Endodermal cell (in vitro differentiated cells): Measurements from ENCODE around the gene ARTN. TPM values are rescaled to one million over a fixed set of nuclear protein-coding genes. Genes with fewer than 3 reads are reported as not detected.

Source experiments
- DNase-seq: peaks from one replicate; pipeline ENCODE4 v3.0.0-alpha.2; 2017
- H3K27ac ChIP-seq: 2 replicates; pipeline ENCODE4 v1.5.1; 2013; ENCODE audit warnings: mild to moderate bottlenecking, low read depth, low read length, moderate library complexity
- H3K27me3 ChIP-seq: 2 replicates; pipeline ENCODE4 v1.6.1; 2013; ENCODE audit warnings: mild to moderate bottlenecking, low read length, moderate library complexity; ENCODE audit not compliant: insufficient read depth, control insufficient read depth, poor library complexity, severe bottlenecking
- H3K36me3 ChIP-seq: 2 replicates; pipeline ENCODE4 v1.7.0; 2013; ENCODE audit warnings: mild to moderate bottlenecking, low read length, moderate library complexity; ENCODE audit not compliant: control insufficient read depth, insufficient read depth
- H3K4me1 ChIP-seq: one replicate; pipeline ENCODE4 v1.7.0; 2013; ENCODE audit warnings: low read length; ENCODE audit not compliant: control insufficient read depth, insufficient read depth
- H3K4me3 ChIP-seq: 2 replicates; pipeline ENCODE4 v1.5.1; 2013; ENCODE audit warnings: mild to moderate bottlenecking, low read length, moderate library complexity
- H3K9ac ChIP-seq: 2 replicates; pipeline ENCODE4 v1.6.1; 2013; ENCODE audit warnings: mild to moderate bottlenecking, low read length, moderate library complexity; ENCODE audit not compliant: poor library complexity, severe bottlenecking; ENCODE audit errors: extremely low read depth
- H3K9me3 ChIP-seq: 2 replicates; pipeline ENCODE4 v1.6.1; 2013; ENCODE audit warnings: mild to moderate bottlenecking, low read length, moderate library complexity; ENCODE audit not compliant: control insufficient read depth
- H3K27ac Mint-ChIP-seq: 2 replicates; pipeline ENCODE4 v1.8.0; 2020; ENCODE audit warnings: mixed read lengths
- H3K27me3 Mint-ChIP-seq: 2 replicates; pipeline ENCODE4 v1.8.0; 2021; ENCODE audit warnings: mild to moderate bottlenecking, mixed read lengths; ENCODE audit not compliant: insufficient read depth
- H3K36me3 Mint-ChIP-seq: 2 replicates; pipeline ENCODE4 v1.8.0; 2020; ENCODE audit warnings: low read depth, mixed read lengths
- H3K4me1 Mint-ChIP-seq: 2 replicates; pipeline ENCODE4 v1.8.0; 2020; ENCODE audit warnings: mixed read lengths
- H3K4me3 Mint-ChIP-seq: 2 replicates; pipeline ENCODE4 v1.8.0; 2020; ENCODE audit warnings: mild to moderate bottlenecking, moderate library complexity, mixed read lengths
- H3K9me3 Mint-ChIP-seq: 2 replicates; pipeline ENCODE4 v1.8.0; 2020; ENCODE audit warnings: mild to moderate bottlenecking, mixed read lengths
- WGBS, 2 experiments: methylation state at CpG; one replicate each; pipeline versions ENCODE4 v1.1.5 to v1.1.7; 2013; ENCODE audit warnings: missing lambda C conversion rate in 2 of 2, mixed read lengths in 1 of 2; ENCODE audit not compliant: insufficient coverage in 1 of 2, insufficient read length in 1 of 2; 5-methylcytosine and 5-hydroxymethylcytosine counted together
- total RNA-seq, 2 donors: library from RNA; stranded (reverse); fragmentation: NEBNext Ultra II Directional in 1 of 2; extraction: Animal tissue kit (Norgen Biotek cat#: 25700) in 1 of 2; gene quantifications; 2 replicates in 1 of 2; 3 replicates in 1 of 2; pipeline ENCODE4 v1.2.1, GENCODE V29; 2021
- TF ChIP-seq, protein P1 (sequence below): fragments of 200-600 bp; sonication (generic); conservative IDR thresholded peaks from 2 replicates; pipeline ENCODE4 v1.5.0; 2021; ENCODE audit warnings: antibody characterized with exemption, mild to moderate bottlenecking

Gene ARTN
- total RNA-seq, 2 donors from 2014 or later = 3.3 to 4.4 TPM

DNA sequence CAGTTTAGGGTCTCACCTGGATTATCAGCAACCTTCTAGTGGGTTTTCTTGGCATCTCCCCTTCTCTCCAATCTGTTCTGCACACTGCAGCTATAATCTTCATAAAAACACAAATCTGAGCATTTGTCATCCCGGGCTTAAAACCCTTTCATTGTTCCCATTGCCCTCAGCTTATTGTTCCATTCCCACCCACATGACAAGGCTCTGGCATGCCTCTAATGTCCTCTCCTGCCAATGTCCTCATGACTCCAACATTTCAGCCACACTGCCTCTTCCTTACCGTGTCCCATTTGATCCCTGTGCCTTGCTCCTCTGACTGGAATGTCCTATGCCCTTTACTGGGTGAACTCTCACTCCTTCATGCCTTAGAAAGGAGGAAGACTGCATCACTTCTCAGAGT lies 28.7 kb downstream of the ARTN start:
- no peaks in the 10 kb centered on the region for H3K9me3 Mint-ChIP-seq
- Histone ChIP-seq H3K27ac (no peak overlapping the region), H3K9ac (no peak overlapping the region), H3K4me1 (no peaks in the 10 kb centered on the region), H3K9me3 (no peaks in the 10 kb centered on the region), H3K27me3 (no peaks in the 10 kb centered on the region), H3K36me3 (peaks cover 21% of the 10 kb centered on the region), H3K4me3 (no peak overlapping the region)
- TF ChIP-seq, protein P1, sequence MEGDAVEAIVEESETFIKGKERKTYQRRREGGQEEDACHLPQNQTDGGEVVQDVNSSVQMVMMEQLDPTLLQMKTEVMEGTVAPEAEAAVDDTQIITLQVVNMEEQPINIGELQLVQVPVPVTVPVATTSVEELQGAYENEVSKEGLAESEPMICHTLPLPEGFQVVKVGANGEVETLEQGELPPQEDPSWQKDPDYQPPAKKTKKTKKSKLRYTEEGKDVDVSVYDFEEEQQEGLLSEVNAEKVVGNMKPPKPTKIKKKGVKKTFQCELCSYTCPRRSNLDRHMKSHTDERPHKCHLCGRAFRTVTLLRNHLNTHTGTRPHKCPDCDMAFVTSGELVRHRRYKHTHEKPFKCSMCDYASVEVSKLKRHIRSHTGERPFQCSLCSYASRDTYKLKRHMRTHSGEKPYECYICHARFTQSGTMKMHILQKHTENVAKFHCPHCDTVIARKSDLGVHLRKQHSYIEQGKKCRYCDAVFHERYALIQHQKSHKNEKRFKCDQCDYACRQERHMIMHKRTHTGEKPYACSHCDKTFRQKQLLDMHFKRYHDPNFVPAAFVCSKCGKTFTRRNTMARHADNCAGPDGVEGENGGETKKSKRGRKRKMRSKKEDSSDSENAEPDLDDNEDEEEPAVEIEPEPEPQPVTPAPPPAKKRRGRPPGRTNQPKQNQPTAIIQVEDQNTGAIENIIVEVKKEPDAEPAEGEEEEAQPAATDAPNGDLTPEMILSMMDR = no peak
- H3K36me3 Mint-ChIP-seq = peaks cover 15% of the 10 kb centered on the region
- H3K27ac Mint-ChIP-seq = no peak overlapping the region
- H3K4me3 Mint-ChIP-seq = no peak overlapping the region
- 89 to 96% methylated on average over 2 of the region's 2 CpGs for WGBS, 2 experiments
- H3K27me3 Mint-ChIP-seq = no peaks in the 10 kb centered on the region
- no peaks in the 10 kb centered on the region for H3K4me1 Mint-ChIP-seq
- no peak for DNase-seq

DNA sequence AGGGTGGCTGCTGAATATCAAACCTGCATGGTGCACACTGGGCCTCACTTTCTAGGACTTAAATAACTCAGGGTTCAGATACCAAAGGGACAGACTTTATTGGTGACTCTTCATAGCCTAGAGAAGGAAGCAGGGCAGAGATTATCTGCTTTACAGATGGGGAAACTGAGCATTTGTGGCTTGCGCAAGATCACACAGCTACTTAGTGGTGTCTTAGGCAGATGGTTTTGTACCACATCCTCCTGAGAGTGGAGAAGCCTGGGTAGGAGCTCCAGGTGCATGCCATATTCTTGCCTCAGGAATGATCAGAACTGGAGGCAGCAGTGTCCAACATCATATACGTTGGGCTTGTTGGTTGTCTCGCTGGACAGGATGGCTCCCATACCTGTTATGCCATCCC lies 29.4 kb downstream of the ARTN start:
- Mint-ChIP-seq H3K27me3 (no peaks in the 10 kb centered on the region), H3K27ac (no peak overlapping the region), H3K9me3 (no peaks in the 10 kb centered on the region), H3K4me3 (no peak overlapping the region), H3K36me3 (peaks cover 12% of the 10 kb centered on the region), H3K4me1 (no peaks in the 10 kb centered on the region)
- peaks cover 15% of the 10 kb centered on the region for H3K36me3 ChIP-seq
- no peak for DNase-seq
- H3K27ac ChIP-seq = no peak overlapping the region
- TF ChIP-seq, protein P1 = no peak
- WGBS, 2 experiments = 94 to 95% methylated on average over 3 of the region's 3 CpGs
- H3K9ac ChIP-seq = no peak overlapping the region
- no peaks in the 10 kb centered on the region for H3K4me1 ChIP-seq
- H3K4me3 ChIP-seq = no peak overlapping the region
- no peaks in the 10 kb centered on the region for H3K27me3 ChIP-seq
- no peaks in the 10 kb centered on the region for H3K9me3 ChIP-seq

DNA sequence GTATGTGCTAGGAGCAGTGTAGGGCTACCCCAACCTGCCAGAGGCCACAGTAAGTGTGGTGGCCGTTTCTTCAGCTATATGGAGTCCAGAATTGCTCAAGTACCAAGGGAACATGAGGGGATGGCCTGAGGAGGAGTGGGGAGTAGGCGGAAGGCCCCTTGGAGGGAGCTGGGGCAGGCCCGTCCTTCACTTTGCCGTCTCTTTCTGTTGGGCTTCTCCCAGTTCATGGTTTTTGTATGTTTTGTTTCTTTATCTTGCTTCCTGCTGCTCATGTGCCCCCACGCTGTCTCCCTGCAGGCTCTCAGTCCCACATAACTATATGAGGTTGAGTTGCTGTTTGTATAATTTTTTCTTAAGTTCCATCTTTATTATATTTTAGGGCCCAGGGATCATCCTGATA lies 30.3 kb downstream of the ARTN start:
- no peak for DNase-seq
- Mint-ChIP-seq H3K9me3 (no peaks in the 10 kb centered on the region), H3K27me3 (no peaks in the 10 kb centered on the region), H3K27ac (no peak overlapping the region), H3K36me3 (peaks cover 12% of the 10 kb centered on the region), H3K4me3 (no peak overlapping the region), H3K4me1 (no peaks in the 10 kb centered on the region)
- TF ChIP-seq, protein P1 = no peak
- Histone ChIP-seq H3K9ac (no peak overlapping the region), H3K4me3 (no peak overlapping the region), H3K36me3 (peaks cover 8% of the 10 kb centered on the region), H3K9me3 (no peaks in the 10 kb centered on the region), H3K4me1 (no peaks in the 10 kb centered on the region), H3K27me3 (no peaks in the 10 kb centered on the region), H3K27ac (no peak overlapping the region)
- 85 to 86% methylated on average over 4 to 5 of the region's 5 CpGs for WGBS, 2 experiments
